ENCODE results near the gene CCL3. TPM values are rescaled to one million over a fixed set of nuclear protein-coding genes. Genes with fewer than 3 reads are reported as not detected.

CCL3 gene
- total and polyA plus RNA-seq, 2 experiments from 2014 or later, result not detected

- Histone ChIP-seq H3K4me1 (ENCODE audit: insufficient read depth) (no peaks in the 10 kb centered on the region), H3K27ac (ENCODE audit: low read depth) (no peak overlapping the region), H3K4me2 (no peak overlapping the region), H3K9me2 (ENCODE audit: insufficient read depth) (0 out of 2 replicates have a peak, but pooled peaks cover 6% of the 10 kb centered on the region), H2AFZ (no peak overlapping the region), H3F3A (replicated peaks; ENCODE audit: low read depth) (no peaks in the 10 kb centered on the region), H4K20me1 (replicated peaks; ENCODE audit: insufficient read depth) (no peaks in the 10 kb centered on the region), H3K36me3 (ENCODE audit: insufficient read depth) (no peaks in the 10 kb centered on the region), H3K79me2 (replicated peaks; ENCODE audit: insufficient read depth) (no peaks in the 10 kb centered on the region), H3K27me3 (ENCODE audit: insufficient read depth) (no peaks in the 10 kb centered on the region), H3K4me3 (no peak overlapping the region)
- DNase-seq (ENCODE audit: low spot score), result no peak
- peaks cover 4% of the 10 kb centered on the region for H3K4me1 Mint-ChIP-seq
- no peaks in the 10 kb centered on the region for H3K36me3 Mint-ChIP-seq (ENCODE audit: low read depth)
- peaks cover 8% of the 10 kb centered on the region for H3K27me3 Mint-ChIP-seq (ENCODE audit: insufficient read depth, low read depth, poor library complexity)
- TF ChIP-seq JUNB (IDR thresholded peaks at IDR 0.05; ENCODE audit: unreplicated experiment) (no peak), POLR2AphosphoS5 (IDR thresholded peaks at IDR 0.05; ENCODE audit: low read depth) (no peak), EZH2phosphoT487 (IDR thresholded peaks at IDR 0.05; ENCODE audit: unreplicated experiment) (no peak), ZNF114 (CRISPR knock-in tag; IDR thresholded peaks at IDR 0.05) (no peak), CTCF (conservative IDR thresholded peaks at IDR 0.05; ENCODE audit: low read depth in 2 of 2) (no peak), NANOG (IDR thresholded peaks at IDR 0.05; ENCODE audit: borderline replicate concordance) (no peak), STAT1 (IDR thresholded peaks at IDR 0.05; ENCODE audit: unreplicated experiment) (no peak), CREB1 (CRISPR knock-in tag; IDR thresholded peaks at IDR 0.05; ENCODE audit: low read depth) (no peak), ZNF331 (CRISPR knock-in tag; IDR thresholded peaks at IDR 0.05; ENCODE audit: low read depth) (no peak)
- TF ChIP-seq, protein P1, sequence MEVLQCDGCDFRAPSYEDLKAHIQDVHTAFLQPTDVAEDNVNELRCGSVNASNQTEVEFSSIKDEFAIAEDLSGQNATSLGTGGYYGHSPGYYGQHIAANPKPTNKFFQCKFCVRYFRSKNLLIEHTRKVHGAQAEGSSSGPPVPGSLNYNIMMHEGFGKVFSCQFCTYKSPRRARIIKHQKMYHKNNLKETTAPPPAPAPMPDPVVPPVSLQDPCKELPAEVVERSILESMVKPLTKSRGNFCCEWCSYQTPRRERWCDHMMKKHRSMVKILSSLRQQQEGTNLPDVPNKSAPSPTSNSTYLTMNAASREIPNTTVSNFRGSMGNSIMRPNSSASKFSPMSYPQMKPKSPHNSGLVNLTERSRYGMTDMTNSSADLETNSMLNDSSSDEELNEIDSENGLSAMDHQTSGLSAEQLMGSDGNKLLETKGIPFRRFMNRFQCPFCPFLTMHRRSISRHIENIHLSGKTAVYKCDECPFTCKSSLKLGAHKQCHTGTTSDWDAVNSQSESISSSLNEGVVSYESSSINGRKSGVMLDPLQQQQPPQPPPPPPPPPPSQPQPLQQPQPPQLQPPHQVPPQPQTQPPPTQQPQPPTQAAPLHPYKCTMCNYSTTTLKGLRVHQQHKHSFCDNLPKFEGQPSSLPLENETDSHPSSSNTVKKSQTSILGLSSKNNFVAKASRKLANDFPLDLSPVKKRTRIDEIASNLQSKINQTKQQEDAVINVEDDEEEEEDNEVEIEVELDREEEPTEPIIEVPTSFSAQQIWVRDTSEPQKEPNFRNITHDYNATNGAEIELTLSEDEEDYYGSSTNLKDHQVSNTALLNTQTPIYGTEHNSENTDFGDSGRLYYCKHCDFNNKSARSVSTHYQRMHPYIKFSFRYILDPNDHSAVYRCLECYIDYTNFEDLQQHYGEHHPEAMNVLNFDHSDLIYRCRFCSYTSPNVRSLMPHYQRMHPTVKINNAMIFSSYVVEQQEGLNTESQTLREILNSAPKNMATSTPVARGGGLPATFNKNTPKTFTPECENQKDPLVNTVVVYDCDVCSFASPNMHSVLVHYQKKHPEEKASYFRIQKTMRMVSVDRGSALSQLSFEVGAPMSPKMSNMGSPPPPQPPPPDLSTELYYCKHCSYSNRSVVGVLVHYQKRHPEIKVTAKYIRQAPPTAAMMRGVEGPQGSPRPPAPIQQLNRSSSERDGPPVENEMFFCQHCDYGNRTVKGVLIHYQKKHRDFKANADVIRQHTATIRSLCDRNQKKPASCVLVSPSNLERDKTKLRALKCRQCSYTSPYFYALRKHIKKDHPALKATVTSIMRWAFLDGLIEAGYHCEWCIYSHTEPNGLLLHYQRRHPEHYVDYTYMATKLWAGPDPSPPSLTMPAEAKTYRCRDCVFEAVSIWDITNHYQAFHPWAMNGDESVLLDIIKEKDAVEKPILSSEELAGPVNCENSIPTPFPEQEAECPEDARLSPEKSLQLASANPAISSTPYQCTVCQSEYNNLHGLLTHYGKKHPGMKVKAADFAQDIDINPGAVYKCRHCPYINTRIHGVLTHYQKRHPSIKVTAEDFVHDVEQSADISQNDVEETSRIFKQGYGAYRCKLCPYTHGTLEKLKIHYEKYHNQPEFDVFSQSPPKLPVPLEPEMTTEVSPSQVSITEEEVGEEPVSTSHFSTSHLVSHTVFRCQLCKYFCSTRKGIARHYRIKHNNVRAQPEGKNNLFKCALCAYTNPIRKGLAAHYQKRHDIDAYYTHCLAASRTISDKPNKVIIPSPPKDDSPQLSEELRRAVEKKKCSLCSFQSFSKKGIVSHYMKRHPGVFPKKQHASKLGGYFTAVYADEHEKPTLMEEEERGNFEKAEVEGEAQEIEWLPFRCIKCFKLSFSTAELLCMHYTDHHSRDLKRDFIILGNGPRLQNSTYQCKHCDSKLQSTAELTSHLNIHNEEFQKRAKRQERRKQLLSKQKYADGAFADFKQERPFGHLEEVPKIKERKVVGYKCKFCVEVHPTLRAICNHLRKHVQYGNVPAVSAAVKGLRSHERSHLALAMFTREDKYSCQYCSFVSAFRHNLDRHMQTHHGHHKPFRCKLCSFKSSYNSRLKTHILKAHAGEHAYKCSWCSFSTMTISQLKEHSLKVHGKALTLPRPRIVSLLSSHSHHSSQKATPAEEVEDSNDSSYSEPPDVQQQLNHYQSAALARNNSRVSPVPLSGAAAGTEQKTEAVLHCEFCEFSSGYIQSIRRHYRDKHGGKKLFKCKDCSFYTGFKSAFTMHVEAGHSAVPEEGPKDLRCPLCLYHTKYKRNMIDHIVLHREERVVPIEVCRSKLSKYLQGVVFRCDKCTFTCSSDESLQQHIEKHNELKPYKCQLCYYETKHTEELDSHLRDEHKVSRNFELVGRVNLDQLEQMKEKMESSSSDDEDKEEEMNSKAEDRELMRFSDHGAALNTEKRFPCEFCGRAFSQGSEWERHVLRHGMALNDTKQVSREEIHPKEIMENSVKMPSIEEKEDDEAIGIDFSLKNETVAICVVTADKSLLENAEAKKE (CRISPR knock-in tag; IDR thresholded peaks at IDR 0.05), result no peak
- no peak overlapping the region for H3K4me3 Mint-ChIP-seq
- H3K27ac Mint-ChIP-seq, result no peak overlapping the region
- ATAC-seq, result no peak
- H3K9me3 Mint-ChIP-seq, result no peaks in the 10 kb centered on the region; the same call in 2 of the 3 replicates
These were observed 4.8 kb upstream of the CCL3 start for GRCh38 chr17:36094746-36095145.
